Ishikawa (cell line): ENCODE measurements around the gene ADAM29.

Experiments
- RAD21 ChIP-seq: IDR thresholded peaks from 2 replicates; pipeline ENCODE4 v1.6.1; 2012; ENCODE audit warnings: low read depth
- TAF1 ChIP-seq: IDR thresholded peaks from 2 replicates; pipeline ENCODE4 v1.6.1; 2012; ENCODE audit warnings: low read depth, mild to moderate bottlenecking
- TCF12 ChIP-seq: IDR thresholded peaks from 2 replicates; pipeline ENCODE4 v1.6.1; 2012; ENCODE audit warnings: low read depth
- ZBTB7A ChIP-seq: IDR thresholded peaks from 2 replicates; pipeline ENCODE4 v1.6.1; 2012; ENCODE audit warnings: low read depth
- TF ChIP-seq, protein P1 (sequence below): IDR thresholded peaks from 2 replicates; pipeline ENCODE4 v1.6.1; 2012; ENCODE audit warnings: low read depth, mild to moderate bottlenecking

DNA sequence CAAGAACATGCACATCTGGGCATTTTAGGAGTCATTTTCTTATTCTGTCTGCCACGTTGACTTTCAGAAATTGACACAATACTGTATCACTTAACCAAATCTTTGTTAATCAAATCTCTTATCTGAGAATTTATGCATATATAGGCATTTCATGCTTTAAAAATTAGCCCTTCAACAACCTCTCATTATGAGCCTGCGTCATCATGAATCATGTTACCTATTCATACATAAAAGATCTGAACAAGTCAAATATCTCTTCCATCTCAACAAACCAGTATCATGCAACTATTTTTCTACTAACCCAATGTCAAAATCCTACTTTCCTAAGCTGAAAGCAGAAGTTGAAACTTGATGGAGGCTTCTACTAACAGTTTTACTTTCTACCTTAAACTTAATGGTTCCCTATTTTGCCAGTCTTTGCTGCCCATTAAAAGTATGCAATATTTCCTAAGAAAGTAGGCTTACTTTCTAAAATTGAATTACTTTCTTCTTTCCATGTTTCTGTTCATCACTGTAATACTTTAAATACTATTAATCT is 1.8 kb downstream of the ADAM29 start:
- no peak for TF ChIP-seq TAF1
- TF ChIP-seq, protein P1, sequence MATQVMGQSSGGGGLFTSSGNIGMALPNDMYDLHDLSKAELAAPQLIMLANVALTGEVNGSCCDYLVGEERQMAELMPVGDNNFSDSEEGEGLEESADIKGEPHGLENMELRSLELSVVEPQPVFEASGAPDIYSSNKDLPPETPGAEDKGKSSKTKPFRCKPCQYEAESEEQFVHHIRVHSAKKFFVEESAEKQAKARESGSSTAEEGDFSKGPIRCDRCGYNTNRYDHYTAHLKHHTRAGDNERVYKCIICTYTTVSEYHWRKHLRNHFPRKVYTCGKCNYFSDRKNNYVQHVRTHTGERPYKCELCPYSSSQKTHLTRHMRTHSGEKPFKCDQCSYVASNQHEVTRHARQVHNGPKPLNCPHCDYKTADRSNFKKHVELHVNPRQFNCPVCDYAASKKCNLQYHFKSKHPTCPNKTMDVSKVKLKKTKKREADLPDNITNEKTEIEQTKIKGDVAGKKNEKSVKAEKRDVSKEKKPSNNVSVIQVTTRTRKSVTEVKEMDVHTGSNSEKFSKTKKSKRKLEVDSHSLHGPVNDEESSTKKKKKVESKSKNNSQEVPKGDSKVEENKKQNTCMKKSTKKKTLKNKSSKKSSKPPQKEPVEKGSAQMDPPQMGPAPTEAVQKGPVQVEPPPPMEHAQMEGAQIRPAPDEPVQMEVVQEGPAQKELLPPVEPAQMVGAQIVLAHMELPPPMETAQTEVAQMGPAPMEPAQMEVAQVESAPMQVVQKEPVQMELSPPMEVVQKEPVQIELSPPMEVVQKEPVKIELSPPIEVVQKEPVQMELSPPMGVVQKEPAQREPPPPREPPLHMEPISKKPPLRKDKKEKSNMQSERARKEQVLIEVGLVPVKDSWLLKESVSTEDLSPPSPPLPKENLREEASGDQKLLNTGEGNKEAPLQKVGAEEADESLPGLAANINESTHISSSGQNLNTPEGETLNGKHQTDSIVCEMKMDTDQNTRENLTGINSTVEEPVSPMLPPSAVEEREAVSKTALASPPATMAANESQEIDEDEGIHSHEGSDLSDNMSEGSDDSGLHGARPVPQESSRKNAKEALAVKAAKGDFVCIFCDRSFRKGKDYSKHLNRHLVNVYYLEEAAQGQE: no peak
- TF ChIP-seq ZBTB7A: no peak
- no peak for TF ChIP-seq TCF12
- no peak for TF ChIP-seq RAD21
